ENCODE results near the gene SIT1. TPM values are rescaled to one million over a fixed set of nuclear protein-coding genes. Genes with fewer than 3 reads are reported as not detected.
"Not testable (repeated sequence)": the region's sequence is repeated elsewhere in the genome, so short reads cannot be mapped to it uniquely, and the experiment has no call there.

The SIT1 gene
- total and polyA plus RNA-seq, 7 experiments from 2014 or later, result 16.9 to 225 (median 45.9) TPM

DNA sequence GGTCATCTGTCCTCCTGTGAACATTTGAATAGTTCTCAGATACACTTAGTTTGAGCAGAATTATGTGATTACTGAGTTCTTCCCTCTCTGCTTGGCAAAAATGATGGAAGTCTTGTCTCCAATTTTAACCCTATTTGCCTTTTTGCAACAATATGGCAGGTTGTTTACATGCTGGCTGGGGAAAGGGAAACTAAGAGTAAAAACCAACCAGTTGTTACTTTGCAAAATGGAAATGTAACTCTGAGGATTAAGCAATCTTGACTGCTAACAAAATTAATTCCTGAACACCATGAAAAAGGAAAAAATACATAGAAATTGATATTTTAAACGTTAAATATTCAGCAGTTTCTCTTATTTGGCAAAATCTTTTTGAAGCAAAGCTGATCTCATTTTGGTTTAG, 11.1 kb downstream of the SIT1 start:
- H3K4me3 ChIP-seq (ENCODE audit: low read length), result no peak overlapping the region
- ChIA-PET POLR2A (interaction anchor here (1.1 to 2.5 kb wide), 4 partner anchors 11 to 65 kb away, joined by 3 to 14 read pairs (median 5); partner anchors contain the start of genes CCDC107, RMRP and SIT1), CTCF (interaction anchor here (1.4 to 1.6 kb wide), 4 partner anchors 17 to 28 kb away, joined by 3 to 6 read pairs (median 4); no protein-coding TSS in a partner anchor)
- Mint-ChIP-seq H3K27ac (peak overlapping the region in 8 of 9 donors; percentile 67 to 91 (median 86)), H3K4me1 (peaks cover 51 to 82% (median 74%) of the 10 kb centered on the region in 7 donors), H3K4me3 (peak overlapping the region in 9 of 10 donors; percentile 13 to 75 (median 63)), H3K9me3 (peaks cover 0 to 7% (median 0%) of the 10 kb centered on the region in 11 donors), H3K27me3 (no peaks in the 10 kb centered on the region), H3K36me3 (peaks cover 3 to 40% (median 6%) of the 10 kb centered on the region in 5 donors)
- no peaks in the 10 kb centered on the region for H3K9me3 ChIP-seq (ENCODE audit: control insufficient read depth in 2 of 3, low read length in 3 of 3)
- ATAC-seq (no peak), DNase-seq (no peak)
- no peaks in the 10 kb centered on the region for H3K27me3 ChIP-seq (ENCODE audit: control insufficient read depth in 2 of 2, insufficient read depth in 2 of 2, low read length in 2 of 2)
- peaks cover 24 to 39% of the 10 kb centered on the region in 2 donors for H3K4me1 ChIP-seq (ENCODE audit: control insufficient read depth in 2 of 2, insufficient read depth in 2 of 2, low read length in 2 of 2)
- no peak overlapping the region for H3K27ac ChIP-seq (ENCODE audit: low read depth, low read length)
- H3K36me3 ChIP-seq (ENCODE audit: control insufficient read depth in 2 of 3, insufficient read depth in 3 of 3, low read length in 3 of 3), result no peaks in the 10 kb centered on the region
- intact Hi-C loops (cut with micrococcal nuclease), result no loop called here

GRCh38 chr9:35639225-35639624, 11.5 kb downstream of the SIT1 start:
- ATAC-seq, result peak; percentile 37
- peak overlapping the region in 8 of 10 donors; percentile 37 to 75 (median 63) for H3K4me3 Mint-ChIP-seq
- intact Hi-C loops (cut with micrococcal nuclease), result not testable (repeated sequence)

GRCh38 chr9:35638751-35639150, 12.0 kb downstream of the SIT1 start:
- H3K9me3 Mint-ChIP-seq; H3K9me3 ChIP-seq (ENCODE audit: control insufficient read depth in 2 of 3, low read length in 3 of 3); H3K4me3 ChIP-seq (ENCODE audit: low read length); H3K27me3 ChIP-seq (ENCODE audit: control insufficient read depth in 2 of 2, insufficient read depth in 2 of 2, low read length in 2 of 2); H3K36me3 ChIP-seq (ENCODE audit: control insufficient read depth in 2 of 3, insufficient read depth in 3 of 3, low read length in 3 of 3); H3K27me3 Mint-ChIP-seq: not testable (repeated sequence)
- ChIA-PET CTCF (interaction anchor here (0.8 to 1.5 kb wide), 4 partner anchors 16 to 27 kb away, joined by 3 to 5 read pairs (median 4); partner anchors contain the start of genes CCDC107 and RMRP), POLR2A (interaction anchor here (1.0 to 2.5 kb wide), 4 partner anchors 8 to 66 kb away, joined by 3 to 14 read pairs (median 5); partner anchors contain the start of genes CCDC107, RMRP and SIT1)
- peak in 5 of 9 donors; percentile 35 to 59 (median 48) for DNase-seq
- Mint-ChIP-seq H3K36me3 (peaks cover 3 to 37% (median 8%) of the 10 kb centered on the region in 5 donors), H3K4me1 (peaks cover 47 to 77% (median 70%) of the 10 kb centered on the region in 7 donors), H3K4me3 (peak overlapping the region; percentile 15 to 70 (median 56)), H3K27ac (peak overlapping the region; percentile 66 to 90 (median 85))
- intact Hi-C loops (cut with micrococcal nuclease), result loop anchor here in 1 of 2 donors (1.0 kb wide), 1 partner anchor 8 kb away; no protein-coding TSS in a partner anchor
- H3K27ac ChIP-seq (ENCODE audit: low read depth, low read length), result peak overlapping the region; percentile 61
- ATAC-seq, result peak; percentile 69
- peaks cover 19 to 35% of the 10 kb centered on the region in 2 donors for H3K4me1 ChIP-seq (ENCODE audit: control insufficient read depth in 2 of 2, insufficient read depth in 2 of 2, low read length in 2 of 2)

More at GRCh38 chr9:35639225-35639624, 11.5 kb downstream of the SIT1 start:
- H3K36me3 Mint-ChIP-seq, result peaks cover 3 to 37% (median 8%) of the 10 kb centered on the region in 5 donors
- Histone ChIP-seq H3K27ac (ENCODE audit: low read depth, low read length) (peak overlapping the region; percentile 61), H3K4me1 (ENCODE audit: control insufficient read depth in 2 of 2, insufficient read depth in 2 of 2, low read length in 2 of 2) (peaks cover 19 to 35% of the 10 kb centered on the region in 2 donors)
- DNase-seq; H3K27me3 Mint-ChIP-seq; H3K9me3 ChIP-seq (ENCODE audit: control insufficient read depth in 2 of 3, low read length in 3 of 3); H3K4me3 ChIP-seq (ENCODE audit: low read length); H3K9me3 Mint-ChIP-seq; H3K27me3 ChIP-seq (ENCODE audit: control insufficient read depth in 2 of 2, insufficient read depth in 2 of 2, low read length in 2 of 2); H3K36me3 ChIP-seq (ENCODE audit: control insufficient read depth in 2 of 3, insufficient read depth in 3 of 3, low read length in 3 of 3): not testable (repeated sequence)
- peaks cover 48 to 78% (median 71%) of the 10 kb centered on the region in 7 donors for H3K4me1 Mint-ChIP-seq
- H3K27ac Mint-ChIP-seq, result peak overlapping the region; percentile 23 to 91 (median 85)
- ChIA-PET CTCF (interaction anchor here (1.4 to 1.6 kb wide), 4 partner anchors 16 to 28 kb away, joined by 3 to 6 read pairs (median 4); no protein-coding TSS in a partner anchor), POLR2A (interaction anchor here (1.0 to 2.5 kb wide), 4 partner anchors 8 to 66 kb away, joined by 3 to 14 read pairs (median 5); partner anchors contain the start of genes CCDC107, RMRP and SIT1)

- Histone ChIP-seq H3K27ac (ENCODE audit: low read depth, low read length) (peak overlapping the region; percentile 57), H3K4me1 (ENCODE audit: control insufficient read depth in 2 of 2, insufficient read depth in 2 of 2, low read length in 2 of 2) (peaks cover 19 to 35% of the 10 kb centered on the region in 2 donors)
- peak overlapping the region in 7 of 10 donors; percentile 7 to 65 (median 55) for H3K4me3 Mint-ChIP-seq
- H3K9me3 ChIP-seq (ENCODE audit: control insufficient read depth in 2 of 3, low read length in 3 of 3); CTCF ChIA-PET; H3K9me3 Mint-ChIP-seq; H3K27me3 Mint-ChIP-seq; H3K4me3 ChIP-seq (ENCODE audit: low read length); ATAC-seq; H3K36me3 ChIP-seq (ENCODE audit: control insufficient read depth in 2 of 3, insufficient read depth in 3 of 3, low read length in 3 of 3); H3K27me3 ChIP-seq (ENCODE audit: control insufficient read depth in 2 of 2, insufficient read depth in 2 of 2, low read length in 2 of 2); DNase-seq; intact Hi-C loops (cut with micrococcal nuclease): not testable (repeated sequence)
- H3K36me3 Mint-ChIP-seq, result peaks cover 3 to 32% (median 8%) of the 10 kb centered on the region in 5 donors
- H3K4me1 Mint-ChIP-seq, result peaks cover 43 to 69% (median 59%) of the 10 kb centered on the region in 7 donors
- H3K27ac Mint-ChIP-seq, result peak overlapping the region; percentile 66 to 92 (median 85)
- POLR2A ChIA-PET, result interaction anchor here (0.5 kb wide), 1 partner anchor 9 kb away, joined by 3 read pairs; no protein-coding TSS in a partner anchor
These were observed 13.2 kb downstream of the SIT1 start for GRCh38 chr9:35637427-35637955.

DNA sequence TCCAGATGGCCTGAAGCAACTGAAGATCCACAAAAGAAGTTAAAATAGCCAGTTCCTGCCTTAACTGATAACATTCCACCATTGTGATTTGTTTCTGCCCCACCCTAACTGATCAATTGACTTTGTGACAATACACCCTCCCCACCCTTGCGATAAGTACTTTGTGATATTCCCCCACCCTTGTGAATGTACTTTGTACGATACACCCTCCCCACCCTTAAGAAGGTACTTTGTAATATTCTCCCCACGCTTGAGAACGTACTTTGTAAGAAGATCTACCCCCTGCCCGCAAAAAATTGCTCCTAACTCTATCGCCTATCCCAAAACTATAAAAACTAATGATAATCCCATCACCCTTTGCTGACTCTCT, 13.9 kb downstream of the SIT1 start:
- POLR2A ChIA-PET, result interaction anchor here (1.2 kb wide), 1 partner anchor 17 kb away, joined by 5 read pairs; no protein-coding TSS in a partner anchor
- H3K36me3 Mint-ChIP-seq, result peaks cover 3 to 28% (median 8%) of the 10 kb centered on the region in 5 donors
- H3K27ac ChIP-seq (ENCODE audit: low read depth, low read length), result not testable (repeated sequence)

GRCh38 chr9:35636135-35636876, 14.4 kb downstream of the SIT1 start:
- POLR2A ChIA-PET, result interaction anchor here (1.0 to 1.4 kb wide), 3 partner anchors 17 to 54 kb away, joined by 3 to 5 read pairs (median 3); partner anchors contain the start of gene TPM2
- intact Hi-C loops (cut with micrococcal nuclease), result no loop called here
- Histone ChIP-seq H3K27me3 (ENCODE audit: control insufficient read depth in 2 of 2, insufficient read depth in 2 of 2, low read length in 2 of 2) (no peaks in the 10 kb centered on the region), H3K36me3 (ENCODE audit: control insufficient read depth in 2 of 3, insufficient read depth in 3 of 3, low read length in 3 of 3) (no peaks in the 10 kb centered on the region), H3K4me1 (ENCODE audit: control insufficient read depth in 2 of 2, insufficient read depth in 2 of 2, low read length in 2 of 2) (peaks cover 19 to 35% of the 10 kb centered on the region in 2 donors), H3K9me3 (ENCODE audit: control insufficient read depth in 2 of 3, low read length in 3 of 3) (no peaks in the 10 kb centered on the region), H3K4me3 (ENCODE audit: low read length) (no peak overlapping the region), H3K27ac (ENCODE audit: low read depth, low read length) (no peak overlapping the region)
- H3K4me3 Mint-ChIP-seq, result peak overlapping the region in 2 of 10 donors; percentile 20 to 37
- no peak for DNase-seq
- CTCF ChIA-PET, result interaction anchor here (1.2 kb wide), 1 partner anchor 22 kb away, joined by 3 read pairs; the partner anchor contains the start of gene CCDC107
- ATAC-seq, result peak; percentile 49
- peaks cover 38 to 64% (median 53%) of the 10 kb centered on the region in 7 donors for H3K4me1 Mint-ChIP-seq
- H3K27me3 Mint-ChIP-seq, result no peaks in the 10 kb centered on the region
- peaks cover 0 to 5% (median 0%) of the 10 kb centered on the region in 11 donors for H3K9me3 Mint-ChIP-seq
- peak overlapping the region in 6 of 9 donors; percentile 21 to 90 (median 62) for H3K27ac Mint-ChIP-seq
- H3K36me3 Mint-ChIP-seq, result peaks cover 3 to 23% (median 8%) of the 10 kb centered on the region in 5 donors

More for the DNA sequence above, 13.9 kb downstream of the SIT1 start:
- H3K4me3 ChIP-seq (ENCODE audit: low read length); H3K27me3 ChIP-seq (ENCODE audit: control insufficient read depth in 2 of 2, insufficient read depth in 2 of 2, low read length in 2 of 2); DNase-seq; intact Hi-C loops (cut with micrococcal nuclease); H3K36me3 ChIP-seq (ENCODE audit: control insufficient read depth in 2 of 3, insufficient read depth in 3 of 3, low read length in 3 of 3); H3K9me3 Mint-ChIP-seq; CTCF ChIA-PET; H3K9me3 ChIP-seq (ENCODE audit: control insufficient read depth in 2 of 3, low read length in 3 of 3); H3K27me3 Mint-ChIP-seq; ATAC-seq: not testable (repeated sequence)
- H3K4me1 ChIP-seq (ENCODE audit: control insufficient read depth in 2 of 2, insufficient read depth in 2 of 2, low read length in 2 of 2), result peaks cover 19 to 35% of the 10 kb centered on the region in 2 donors
- peak overlapping the region in 3 of 10 donors; percentile 16 to 40 (median 20) for H3K4me3 Mint-ChIP-seq
- peaks cover 43 to 69% (median 57%) of the 10 kb centered on the region in 7 donors for H3K4me1 Mint-ChIP-seq
- peak overlapping the region in 3 of 9 donors; percentile 21 to 90 (median 75) for H3K27ac Mint-ChIP-seq

Measured in naive thymus-derived CD4-positive, alpha-beta T cell (primary cell).